GM21528 (cell line): ENCODE data around the gene OTX2.

Source experiments
- ATAC-seq: cut with Tn5 transposase; IDR thresholded peaks from one replicate; pipeline ENCODE4 v1.9.1; 2021; ENCODE audit warnings: mild to moderate bottlenecking, moderate library complexity; ENCODE audit not compliant: unreplicated experiment, low FRiP score

The OTX2 gene

GRCh38 chr14:56810147-56810719 is at the start of gene OTX2:
TSS of gene OTX2 (minus strand) at chr14:56810479. CDS start at chr14:56805456, 5,023 bp downstream.
- ATAC-seq, result no peak

GRCh38 chr14:56858422-56858821 is 48.1 kb upstream of the OTX2 start:
- ATAC-seq, result no peak

DNA sequence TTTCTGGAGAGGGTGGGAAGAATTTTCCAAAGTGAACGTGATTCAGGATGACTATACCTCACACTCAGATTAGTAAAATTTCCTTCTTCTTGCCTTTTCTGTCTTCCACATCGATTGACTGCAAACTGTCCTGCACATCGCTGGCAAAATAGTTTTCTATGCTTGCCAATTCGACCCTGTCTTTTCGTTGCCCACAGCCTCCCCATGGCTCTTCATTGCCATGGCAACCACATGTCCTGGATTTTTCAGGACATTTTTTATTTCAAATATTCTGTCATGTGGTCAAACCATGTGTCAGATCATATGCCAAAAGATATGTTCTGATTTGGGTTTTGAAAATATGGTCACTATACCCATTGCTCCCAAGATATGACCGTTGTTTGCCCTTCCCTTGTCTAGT is 46.9 kb upstream of the OTX2 start:
- ATAC-seq, result no peak

DNA sequence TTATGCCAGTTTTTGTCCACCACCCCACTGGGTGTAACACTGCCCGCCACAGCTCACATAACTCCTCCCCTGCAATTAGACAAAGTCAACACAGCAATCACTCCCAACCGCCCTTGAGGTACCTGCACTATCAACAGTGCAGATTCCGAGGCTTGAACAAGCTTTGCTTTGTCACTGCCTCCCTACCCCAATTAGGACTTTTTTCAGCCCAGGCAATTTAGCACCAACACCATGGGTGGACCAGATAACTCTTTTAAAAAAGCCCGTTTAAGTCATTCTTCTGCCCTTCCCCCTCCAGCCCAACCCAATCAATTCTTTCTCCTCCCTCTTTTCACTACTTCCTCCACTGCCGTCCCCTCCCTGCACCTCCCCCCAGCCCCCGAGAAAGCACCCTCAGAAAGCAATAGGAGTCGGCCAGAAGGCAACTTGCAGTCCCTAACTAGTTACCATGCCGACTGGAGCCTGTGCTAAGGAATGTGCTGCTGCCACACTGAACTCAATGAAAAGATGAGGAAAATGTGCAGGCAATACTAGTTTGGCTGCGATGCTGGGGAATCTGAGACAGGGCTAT is 45.7 kb upstream of the OTX2 start:
- no peak for ATAC-seq

DNA sequence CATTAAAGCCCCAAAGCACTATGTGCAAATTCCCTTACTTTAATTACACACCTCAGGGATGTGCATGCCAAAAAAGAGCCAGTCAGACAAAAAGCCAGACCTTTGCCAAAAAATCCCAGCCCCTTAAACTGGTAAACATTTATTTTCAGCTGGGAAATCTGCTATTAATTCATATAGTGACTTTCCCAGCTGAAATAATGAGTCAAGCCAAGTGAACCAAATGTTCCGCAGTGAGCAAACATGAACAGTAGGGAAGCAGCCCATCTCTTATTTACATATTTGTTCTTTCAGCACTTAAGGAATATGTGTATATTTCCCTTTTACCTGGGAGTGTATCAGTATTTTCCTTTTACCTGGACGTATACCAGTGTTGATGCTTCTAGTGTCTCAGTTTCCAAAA is 44.0 kb upstream of the OTX2 start:
- no peak for ATAC-seq

- ATAC-seq, result no peak
These were observed 37.0 kb upstream of the OTX2 start for GRCh38 chr14:56846970-56847930.

- ATAC-seq, result no peak
These were observed 34.2 kb upstream of the OTX2 start for GRCh38 chr14:56844406-56845002.

GRCh38 chr14:56841611-56842010 is 31.3 kb upstream of the OTX2 start:
- no peak for ATAC-seq

DNA sequence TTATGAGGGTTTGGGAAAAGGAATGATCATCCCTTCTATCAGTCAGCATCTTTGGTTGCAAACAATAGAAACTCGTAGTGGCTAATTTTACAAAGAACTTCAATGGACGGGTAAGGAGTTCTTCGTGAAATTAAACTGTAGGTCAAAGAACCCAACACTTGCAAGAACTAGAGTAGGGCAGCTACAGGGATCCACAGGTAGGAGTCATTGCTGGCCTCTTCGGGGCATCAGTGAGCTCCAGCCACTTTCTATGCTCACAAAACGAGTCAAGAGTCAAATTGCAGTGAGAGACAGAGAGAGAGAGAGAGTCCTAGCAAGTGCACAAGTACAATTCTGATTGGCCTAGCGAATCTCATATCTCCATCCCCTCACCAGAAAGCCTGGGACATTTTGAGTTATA is 29.9 kb upstream of the OTX2 start:
- no peak for ATAC-seq

GRCh38 chr14:56829151-56829550 is 18.9 kb upstream of the OTX2 start:
- no peak for ATAC-seq

- no peak for ATAC-seq
These were observed 15.9 kb upstream of the OTX2 start for GRCh38 chr14:56826214-56826613.

- no peak for ATAC-seq
These were observed 11.7 kb upstream of the OTX2 start for GRCh38 chr14:56821805-56822610.

DNA sequence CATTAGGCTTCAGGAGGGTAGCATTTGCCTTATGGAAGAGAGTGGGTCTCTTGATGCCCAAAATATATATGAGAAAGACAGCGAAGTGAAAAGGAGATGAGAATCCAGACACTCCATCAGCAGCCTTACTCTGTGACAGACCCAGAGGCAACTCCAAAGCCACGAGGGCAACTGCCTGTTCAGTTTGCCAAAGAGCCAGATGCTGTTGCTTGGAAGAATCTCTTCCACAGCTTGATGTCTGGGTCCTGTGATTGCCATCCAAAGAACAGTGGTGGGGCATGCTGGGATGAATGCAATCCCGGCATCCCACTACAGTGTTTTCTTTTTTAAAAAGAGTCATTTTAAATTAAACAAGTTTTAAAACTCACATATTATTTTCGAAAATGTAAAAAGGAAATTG is 10.9 kb upstream of the OTX2 start:
- ATAC-seq, result no peak

GRCh38 chr14:56817396-56817921 is 7.2 kb upstream of the OTX2 start:
- no peak for ATAC-seq

DNA sequence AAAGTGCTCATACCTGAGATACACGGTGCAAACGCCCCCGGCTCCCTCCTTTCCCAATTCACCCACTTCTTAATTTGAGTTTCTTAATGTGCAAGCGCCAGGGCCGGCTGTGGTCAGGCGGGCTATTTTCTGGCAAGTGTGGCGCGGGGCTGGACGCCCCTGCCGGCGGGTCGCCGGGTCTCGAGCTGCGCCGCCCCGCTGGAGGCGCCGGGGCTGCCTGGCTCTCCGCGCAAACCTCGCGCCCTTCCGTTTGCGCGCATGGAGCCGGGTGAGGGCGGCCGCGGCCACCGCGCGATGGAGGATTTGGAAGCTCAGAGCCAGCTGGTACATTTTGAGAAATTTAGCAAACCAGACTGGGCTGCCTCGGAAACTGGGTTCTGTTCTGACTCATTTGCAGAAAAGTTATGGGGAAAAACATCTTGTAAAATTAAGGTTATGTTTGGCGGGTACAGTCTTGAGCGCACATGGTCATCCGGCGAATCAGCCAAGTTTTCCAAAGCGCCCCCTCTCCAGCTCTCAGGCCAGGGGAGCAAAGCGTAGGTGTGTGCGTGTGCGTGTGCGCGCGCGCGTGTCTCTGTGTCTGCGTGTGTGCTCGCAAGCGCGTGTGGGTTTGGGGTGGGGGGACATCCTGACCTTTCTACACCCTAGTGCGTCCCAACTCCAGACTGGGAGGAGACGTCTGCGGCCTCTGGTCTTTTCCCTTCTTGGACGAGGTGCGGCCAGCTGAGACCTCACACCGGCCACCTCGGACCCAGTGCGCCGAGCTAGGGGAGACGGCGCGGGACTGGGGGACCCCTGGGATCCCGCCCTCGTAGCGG is 6.5 kb upstream of the OTX2 start:
- ATAC-seq, result no peak

DNA sequence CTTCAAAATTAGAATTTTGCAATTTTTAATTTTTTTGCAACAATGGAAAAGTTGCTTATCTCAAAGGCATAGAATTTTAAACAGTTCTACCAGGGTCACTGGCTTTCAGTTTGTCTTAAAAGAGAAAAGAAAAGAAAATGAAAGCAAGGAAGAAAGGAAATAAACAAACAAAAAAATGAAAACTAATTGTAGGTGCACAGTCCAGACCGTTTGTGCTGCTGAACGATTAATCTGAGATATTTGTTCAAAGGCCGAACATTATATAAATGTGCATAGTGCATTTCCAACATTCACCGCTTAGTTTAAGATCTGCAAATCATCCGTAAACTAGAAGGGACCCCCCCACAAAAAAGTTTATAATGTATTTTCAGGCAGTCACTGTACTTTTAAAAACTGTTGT is 5.5 kb upstream of the OTX2 start:
- no peak for ATAC-seq

DNA sequence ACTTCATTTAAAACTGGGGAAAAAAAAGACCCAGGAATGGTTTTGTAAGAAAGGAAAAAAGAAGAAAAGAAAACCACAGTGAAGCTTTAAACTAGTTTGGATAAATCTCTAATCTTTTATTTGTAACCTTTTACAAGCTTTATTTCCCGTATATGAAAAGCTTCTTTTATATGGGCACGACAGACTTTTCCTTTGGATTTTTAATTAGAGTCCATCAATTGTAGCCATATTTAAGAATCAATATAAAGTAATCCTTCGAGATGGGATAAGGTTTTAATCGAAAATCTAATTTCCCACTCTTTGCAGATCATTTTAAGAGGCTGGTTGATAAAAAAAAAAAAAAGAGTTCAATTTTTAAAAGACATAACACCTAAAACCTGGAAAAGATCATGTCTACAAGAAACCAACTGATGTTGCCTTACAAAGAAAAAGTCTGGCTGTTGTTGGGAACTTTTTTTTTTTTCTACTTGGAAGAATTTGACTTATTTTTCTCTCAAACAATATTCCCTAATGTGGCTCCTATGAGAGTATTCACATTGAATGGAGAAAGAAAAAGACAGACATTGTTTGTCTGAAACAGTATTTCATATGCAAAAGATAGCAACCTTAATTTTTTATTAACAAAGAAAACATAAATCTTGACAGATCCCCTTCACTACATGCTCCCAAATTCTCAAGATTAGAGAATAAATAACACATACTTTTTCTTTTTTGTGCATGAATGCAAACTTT is 4.9 kb upstream of the OTX2 start:
- ATAC-seq, result no peak

- no peak for ATAC-seq
These were observed 4.3 kb upstream of the OTX2 start for GRCh38 chr14:56814519-56814959.

GRCh38 chr14:56813143-56813551 is 2.9 kb upstream of the OTX2 start:
- no peak for ATAC-seq
